PC-9 (cell line): ENCODE data around the gene STAG1. TPM values are rescaled to one million over a fixed set of nuclear protein-coding genes. Genes with fewer than 3 reads are reported as not detected.
A peak's percentile ranks its signal among the peaks of the same experiment; 100 is the strongest.
"Not testable (repeated sequence)": the region's sequence is repeated elsewhere in the genome, so short reads cannot be mapped to it uniquely, and the experiment has no call there.

Source experiments
- BruUV-seq: library from RNA; stranded (reverse); fragments of 400-500 nt; replicated peaks from 2 replicates; lab custom pipeline; 2021; lab: Mats Ljungman, UMichigan
- CTCF ChIA-PET: fragments of 300-600 bp; sonication (Branson Sonifier 250); formaldehyde crosslinking; loops from one replicate; lab custom pipeline; 2022; ENCODE audit warnings: antibody characterized with exemption; lab: Charles Lee
- POLR2A ChIA-PET: fragments of 300-600 bp; sonication (Branson Sonifier 250); formaldehyde crosslinking; loops from one replicate; lab custom pipeline; 2022; ENCODE audit warnings: antibody characterized with exemption; ENCODE audit not compliant: unreplicated experiment; lab: Charles Lee
- DNase-seq, 2 experiments: peaks; one replicate each; pipeline versions ENCODE4 v3.0.0 to v3.0.0-alpha.2; 2015 to 2022; ENCODE audit warnings: mixed read lengths in 1 of 2
- H2AFZ ChIP-seq: fragments of 200-600 bp; sonication (generic); 2 replicates; pipeline ENCODE4 v1.8.1; 2017; ENCODE audit warnings: antibody characterized with exemption
- H3F3A ChIP-seq: fragments of 200-600 bp; sonication (generic); 2 replicates; pipeline ENCODE4 v1.8.1; 2017; ENCODE audit warnings: antibody characterized with exemption, mild to moderate bottlenecking, low read depth; ENCODE audit not compliant: insufficient read depth
- H3K27ac ChIP-seq: fragments of 200-600 bp; sonication (generic); 2 replicates; pipeline ENCODE4 v1.6.1; 2016; ENCODE audit warnings: mixed run types
- H3K27me3 ChIP-seq: fragments of 200-600 bp; sonication (generic); 2 replicates; pipeline ENCODE4 v1.6.1; 2016; ENCODE audit warnings: low read depth, mixed run types; ENCODE audit not compliant: insufficient read depth
- H3K36me3 ChIP-seq: fragments of 200-600 bp; sonication (generic); 2 replicates; pipeline ENCODE4 v1.6.1; 2016; ENCODE audit warnings: low read depth, mixed run types
- H3K4me1 ChIP-seq: fragments of 200-600 bp; sonication (generic); replicated peaks from 2 replicates; pipeline ENCODE4 v1.6.1; 2016; ENCODE audit warnings: mixed run types; ENCODE audit not compliant: insufficient read depth
- H3K4me2 ChIP-seq: fragments of 200-600 bp; sonication (generic); 2 replicates; pipeline ENCODE4 v1.6.1; 2017; ENCODE audit warnings: mixed run types
- H3K4me3 ChIP-seq: fragments of 200-600 bp; sonication (generic); 2 replicates; pipeline ENCODE4 v1.6.1; 2016; ENCODE audit warnings: mixed run types
- H3K79me2 ChIP-seq: fragments of 200-600 bp; sonication (generic); 2 replicates; pipeline ENCODE4 v1.6.1; 2017; ENCODE audit warnings: low read depth, mixed run types
- H3K9me2 ChIP-seq: fragments of 200-600 bp; sonication (generic); 2 replicates; pipeline ENCODE4 v1.8.1; 2017; ENCODE audit warnings: mild to moderate bottlenecking; ENCODE audit not compliant: insufficient read depth
- H3K9me3 ChIP-seq: fragments of 200-600 bp; sonication (generic); 2 replicates; pipeline ENCODE4 v1.8.1; 2016; ENCODE audit warnings: low read depth; ENCODE audit not compliant: insufficient read depth
- H4K20me1 ChIP-seq: fragments of 200-600 bp; sonication (generic); 2 replicates; pipeline ENCODE4 v1.8.1; 2017; ENCODE audit not compliant: insufficient read depth
- CTCF ChIP-seq: fragments of 200-600 bp; sonication (generic); conservative IDR thresholded peaks from 2 replicates; pipeline ENCODE4 v1.6.1; 2017; ENCODE audit warnings: mixed run types, antibody characterized with exemption, mild to moderate bottlenecking, moderate library complexity
- EZH2 ChIP-seq: fragments of 200-600 bp; sonication (generic); IDR thresholded peaks from 2 replicates; pipeline ENCODE4 v1.8.0; 2017; ENCODE audit warnings: antibody characterized with exemption, low read depth
- intact Hi-C: fragments of 100-400 bp; cut with micrococcal nuclease; formaldehyde crosslinking; loops from one replicate; pipeline ENCODE4 v1.10.0; 2022; ENCODE audit not compliant: unreplicated experiment
- total RNA-seq: library from RNA; stranded (reverse); gene quantifications from 2 replicates; pipeline ENCODE4 v1.2.3, GENCODE V29; 2021

STAG1 gene
- total RNA-seq, 1 experiment from 2014 or later: 39.3 TPM

- no peaks in the 10 kb centered on the region for H3K9me2 ChIP-seq
- no peaks in the 10 kb centered on the region for H3K4me1 ChIP-seq
- BruUV-seq: no TSS peak
- no peaks in the 10 kb centered on the region for H3K36me3 ChIP-seq
- H2AFZ ChIP-seq: no peak overlapping the region
- no peaks in the 10 kb centered on the region for H3K27me3 ChIP-seq
- no peak overlapping the region for H3K27ac ChIP-seq
- intact Hi-C loops: no loop called here
- H3K4me3 ChIP-seq: no peak overlapping the region
- ChIA-PET CTCF (no interaction called here), POLR2A (no interaction called here)
- no peaks in the 10 kb centered on the region for H3K9me3 ChIP-seq
- DNase-seq: no peak
- H4K20me1 ChIP-seq: no peaks in the 10 kb centered on the region
- TF ChIP-seq CTCF: no peak
- no peak for TF ChIP-seq EZH2
- H3F3A ChIP-seq: no peaks in the 10 kb centered on the region
- no peak overlapping the region for H3K4me2 ChIP-seq
- H3K79me2 ChIP-seq: no peaks in the 10 kb centered on the region
Observed at GRCh38 chr3:136562026-136562425, 190.2 kb downstream of the STAG1 start.

- Histone ChIP-seq H4K20me1 (no peaks in the 10 kb centered on the region), H3K36me3 (no peaks in the 10 kb centered on the region), H3K79me2 (no peaks in the 10 kb centered on the region), H3F3A (no peaks in the 10 kb centered on the region), H3K4me3 (no peak overlapping the region), H3K9me3 (no peaks in the 10 kb centered on the region), H3K27me3 (no peaks in the 10 kb centered on the region), H3K4me1 (no peaks in the 10 kb centered on the region), H3K9me2 (no peaks in the 10 kb centered on the region), H3K4me2 (no peak overlapping the region), H3K27ac (no peak overlapping the region), H2AFZ (no peak overlapping the region)
- intact Hi-C loops: no loop called here
- CTCF ChIA-PET: interaction anchor here (0.7 kb wide), 1 partner anchor 408 kb away, joined by 3 read pairs; no protein-coding TSS in a partner anchor
- POLR2A ChIA-PET: no interaction called here
- peak in 1 of 2 experiments; percentile 44 for DNase-seq
- no peak for TF ChIP-seq EZH2
- no TSS peak for BruUV-seq
Observed at GRCh38 chr3:136559896-136560295, 192.3 kb downstream of the STAG1 start.

- intact Hi-C loops: loop anchor here (10.0 kb wide), 1 partner anchor 475 kb away; no protein-coding TSS in a partner anchor
- H3K79me2 ChIP-seq, H3K9me2 ChIP-seq, H3K27ac ChIP-seq, BruUV-seq, H3K9me3 ChIP-seq, H3K36me3 ChIP-seq, H3K4me3 ChIP-seq, H2AFZ ChIP-seq, H3K27me3 ChIP-seq, DNase-seq, H3K4me2 ChIP-seq, H3K4me1 ChIP-seq, H4K20me1 ChIP-seq: not testable (repeated sequence)
- POLR2A ChIA-PET: interaction anchor here (0.7 kb wide), 1 partner anchor 188 kb away, joined by 3 read pairs; no protein-coding TSS in a partner anchor
- H3F3A ChIP-seq: peaks cover 12% of the 10 kb centered on the region; the same call in 1 of the 2 replicates
- CTCF ChIA-PET: interaction anchor here (0.6 kb wide), 1 partner anchor 344 kb away, joined by 4 read pairs; no protein-coding TSS in a partner anchor
Observed at GRCh38 chr3:136549461-136549860, 202.7 kb downstream of the STAG1 start.

- BruUV-seq: no TSS peak
- H3K4me2 ChIP-seq: no peak overlapping the region
- peaks cover 15% of the 10 kb centered on the region; the same call in 1 of the 2 replicates for H3F3A ChIP-seq
- no peak overlapping the region for H2AFZ ChIP-seq
- H4K20me1 ChIP-seq: no peaks in the 10 kb centered on the region
- H3K4me1 ChIP-seq: 0 out of 2 replicates have a peak, but pooled peaks cover 4% of the 10 kb centered on the region
- 0 out of 2 replicates have a peak, but pooled peaks cover 4% of the 10 kb centered on the region for H3K9me2 ChIP-seq
- no peaks in the 10 kb centered on the region for H3K27me3 ChIP-seq
- H3K36me3 ChIP-seq: no peaks in the 10 kb centered on the region
- ChIA-PET CTCF (interaction anchor here (0.6 kb wide), 1 partner anchor 114 kb away, joined by 7 read pairs; no protein-coding TSS in a partner anchor), POLR2A (interaction anchor here (0.5 to 0.6 kb wide), 2 partner anchors 240 to 291 kb away, joined by 3 to 12 read pairs; no protein-coding TSS in a partner anchor)
- H3K9me3 ChIP-seq: no peaks in the 10 kb centered on the region
- no peak for TF ChIP-seq EZH2
- 0 out of 2 replicates have a peak, but pooled peaks cover 4% of the 10 kb centered on the region for H3K79me2 ChIP-seq
- no peak overlapping the region for H3K4me3 ChIP-seq
- DNase-seq: no peak
- intact Hi-C loops: loop anchor here (10.0 kb wide), 1 partner anchor 472 kb away; no protein-coding TSS in a partner anchor
- no peak overlapping the region for H3K27ac ChIP-seq
Observed at GRCh38 chr3:136547293-136547692, 204.9 kb downstream of the STAG1 start.
